Vagina (tissue), 2 donors: ENCODE data around the gene CEND1. TPM values are rescaled to one million over a fixed set of nuclear protein-coding genes. Genes with fewer than 3 reads are reported as not detected.

Experiments used
- DNase-seq, 2 donors: peaks; one replicate each; pipeline ENCODE4 v3.0.0-alpha.2; 2017; ENCODE audit errors: extremely low spot score in 2 of 2
- H3K27ac ChIP-seq: fragments of 200-600 bp; sonication (generic); one replicate; pipeline ENCODE4 v1.5.1; 2019
- H3K27me3 ChIP-seq: fragments of 200-600 bp; sonication (generic); one replicate; pipeline ENCODE4 v1.5.1; 2019
- H3K36me3 ChIP-seq, 2 donors: fragments of 200-600 bp; sonication (generic); one replicate each; pipeline ENCODE4 v1.5.1; 2017 to 2019
- H3K4me1 ChIP-seq: fragments of 200-600 bp; sonication (generic); one replicate; pipeline ENCODE4 v1.5.1; 2019
- H3K4me3 ChIP-seq, 2 donors: fragments of 200-600 bp; sonication (generic); 1 replicate in 1 of 2; 2 replicates in 1 of 2; pipeline ENCODE4 v1.5.1; 2016 to 2019
- H3K9me3 ChIP-seq: fragments of 200-600 bp; sonication (generic); one replicate; pipeline ENCODE4 v1.5.1; 2019
- CTCF ChIP-seq, 3 experiments: fragments of 450-650 bp in 2 of 3; fragments of 200-600 bp in 1 of 3; sonication (generic) in 1 of 3; IDR thresholded peaks; one replicate each; pipeline ENCODE4 v1.5.1; 2017 to 2019; ENCODE audit warnings: antibody characterized with exemption in 3 of 3, mild to moderate bottlenecking in 2 of 3, moderate library complexity in 2 of 3
- POLR2A ChIP-seq, 2 donors: fragments of 450-650 bp; IDR thresholded peaks; one replicate each; pipeline ENCODE4 v1.6.1; 2017; ENCODE audit warnings: antibody characterized with exemption in 2 of 2, mild to moderate bottlenecking in 2 of 2, moderate library complexity in 2 of 2
- POLR2AphosphoS5 ChIP-seq, 2 donors: sonication (generic); formaldehyde crosslinking; IDR thresholded peaks; one replicate each; pipeline ENCODE4 v1.9.0; 2017; ENCODE audit warnings: antibody characterized with exemption in 2 of 2, mild to moderate bottlenecking in 2 of 2, low read depth in 1 of 2; ENCODE audit not compliant: insufficient read depth in 1 of 2
- intact Hi-C: fragments of 100-400 bp; cut with DNase I; formaldehyde crosslinking; loops from one replicate; pipeline ENCODE4 v1.15.1; 2023
- total RNA-seq: library from RNA; depleted of rRNA; stranded (reverse); fragments of >200 nt; gene quantifications from one replicate; pipeline ENCODE4 v1.2.3, GENCODE V29; 2016

The CEND1 gene
- total RNA-seq, 1 donor from 2014 or later, result 1.7 TPM

GRCh38 chr11:792873-793272, 3.0 kb upstream of the CEND1 start:
- Histone ChIP-seq H3K27me3 (no peaks in the 10 kb centered on the region), H3K27ac (no peak overlapping the region), H3K36me3 (no peaks in the 10 kb centered on the region), H3K9me3 (no peaks in the 10 kb centered on the region), H3K4me1 (peaks cover 44% of the 10 kb centered on the region), H3K4me3 (no peak overlapping the region)
- DNase-seq, result no peak
- TF ChIP-seq POLR2AphosphoS5 (IDR thresholded peaks at IDR 0.05; ENCODE audit: insufficient read depth in 1 of 2, low read depth in 1 of 2), result no peak
- no peak for TF ChIP-seq POLR2A (IDR thresholded peaks at IDR 0.05)
- no peak for TF ChIP-seq CTCF (IDR thresholded peaks at IDR 0.05)
- intact Hi-C loops, result no loop called here

- Histone ChIP-seq H3K4me1 (peaks cover 44% of the 10 kb centered on the region), H3K27me3 (no peaks in the 10 kb centered on the region), H3K9me3 (no peaks in the 10 kb centered on the region), H3K27ac (no peak overlapping the region), H3K4me3 (no peak overlapping the region), H3K36me3 (no peaks in the 10 kb centered on the region)
- DNase-seq, result no peak
- intact Hi-C loops, result no loop called here
- TF ChIP-seq POLR2AphosphoS5 (IDR thresholded peaks at IDR 0.05; ENCODE audit: insufficient read depth in 1 of 2, low read depth in 1 of 2), result no peak
Measured at GRCh38 chr11:792535-792821, 2.6 kb upstream of the CEND1 start.

GRCh38 chr11:791658-792534, 2.0 kb upstream of the CEND1 start:
- intact Hi-C loops, result no loop called here
- TF ChIP-seq POLR2A (IDR thresholded peaks at IDR 0.05) (no peak), CTCF (IDR thresholded peaks at IDR 0.05) (no peak), POLR2AphosphoS5 (IDR thresholded peaks at IDR 0.05; ENCODE audit: insufficient read depth in 1 of 2, low read depth in 1 of 2) (no peak)
- no peaks in the 10 kb centered on the region for H3K36me3 ChIP-seq
- no peak for DNase-seq
- H3K27ac ChIP-seq, result no peak overlapping the region
- no peak overlapping the region for H3K4me3 ChIP-seq
- H3K9me3 ChIP-seq, result no peaks in the 10 kb centered on the region
- no peaks in the 10 kb centered on the region for H3K27me3 ChIP-seq
- peaks cover 40% of the 10 kb centered on the region for H3K4me1 ChIP-seq

- H3K27me3 ChIP-seq, result no peaks in the 10 kb centered on the region
- H3K9me3 ChIP-seq, result no peaks in the 10 kb centered on the region
- intact Hi-C loops, result no loop called here
- no peak for TF ChIP-seq POLR2A (IDR thresholded peaks at IDR 0.05)
- no peak for TF ChIP-seq CTCF (IDR thresholded peaks at IDR 0.05)
- TF ChIP-seq POLR2AphosphoS5 (IDR thresholded peaks at IDR 0.05; ENCODE audit: insufficient read depth in 1 of 2, low read depth in 1 of 2), result no peak
- DNase-seq, result no peak
- H3K4me3 ChIP-seq, result no peak overlapping the region
- H3K36me3 ChIP-seq, result no peaks in the 10 kb centered on the region
- peaks cover 31% of the 10 kb centered on the region for H3K4me1 ChIP-seq
- no peak overlapping the region for H3K27ac ChIP-seq
Measured at GRCh38 chr11:790721-791564, 1.1 kb upstream of the CEND1 start.

- peaks cover 14% of the 10 kb centered on the region for H3K4me1 ChIP-seq
- no peaks in the 10 kb centered on the region for H3K36me3 ChIP-seq
- H3K4me3 ChIP-seq, result peak overlapping the region in 1 of 2 donors; percentile 21
- intact Hi-C loops, result no loop called here
- no peak for TF ChIP-seq POLR2A (IDR thresholded peaks at IDR 0.05)
- no peak for TF ChIP-seq POLR2AphosphoS5 (IDR thresholded peaks at IDR 0.05; ENCODE audit: insufficient read depth in 1 of 2, low read depth in 1 of 2)
- no peak for TF ChIP-seq CTCF (IDR thresholded peaks at IDR 0.05)
- no peaks in the 10 kb centered on the region for H3K9me3 ChIP-seq
- H3K27me3 ChIP-seq, result no peaks in the 10 kb centered on the region
- H3K27ac ChIP-seq, result no peak overlapping the region
- no peak for DNase-seq
Measured at GRCh38 chr11:788953-789940, 643 bp downstream of the CEND1 start.
